ENCODE data around the gene AFF3.

GRCh38 chr2:99613980-99614379, 528.4 kb downstream of the AFF3 start:
- TF ChIP-seq ZFP30 (CRISPR knock-in tag; IDR thresholded peaks at IDR 0.05) (no peak), CSRNP3 (CRISPR knock-in tag; IDR thresholded peaks at IDR 0.05) (no peak), TSHZ2 (CRISPR knock-in tag; IDR thresholded peaks at IDR 0.05) (no peak), OSR1 (CRISPR knock-in tag; IDR thresholded peaks at IDR 0.05) (no peak), ZFP3 (CRISPR knock-in tag; IDR thresholded peaks at IDR 0.05) (no peak)

All from SK-N-SH treated with all-trans-retinoic acid at 6 μM for 48 hours (cell line).